Liver (tissue), 9 donors: ENCODE measurements around the gene CRMP1. TPM values are rescaled to one million over a fixed set of nuclear protein-coding genes. Genes with fewer than 3 reads are reported as not detected.

Experiments used
- DNase-seq: peaks from one replicate; pipeline ENCODE4 v3.0.0-alpha.2; 2017; ENCODE audit warnings: low spot score
- H3K27ac ChIP-seq, 2 donors: one replicate each; pipeline ENCODE4 v1.7.0; 2013; ENCODE audit warnings: inconsistent platforms in 2 of 2, low read length in 2 of 2, control low read depth in 1 of 2, low read depth in 1 of 2, mild to moderate bottlenecking in 1 of 2
- H3K27me3 ChIP-seq, 4 donors: one replicate each; pipeline versions ENCODE4 v1.6.1 to v1.7.0; 2013; ENCODE audit warnings: low read length in 3 of 4, inconsistent platforms in 1 of 4, mild to moderate bottlenecking in 1 of 4, moderate library complexity in 1 of 4; ENCODE audit not compliant: control insufficient read depth in 4 of 4, insufficient read depth in 4 of 4
- H3K36me3 ChIP-seq, 4 donors: one replicate each; pipeline versions ENCODE4 v1.6.1 to v1.7.0; 2013; ENCODE audit warnings: low read length in 3 of 4, mild to moderate bottlenecking in 3 of 4, low read depth in 1 of 4, moderate library complexity in 1 of 4; ENCODE audit not compliant: control insufficient read depth in 4 of 4, insufficient read depth in 3 of 4
- H3K4me1 ChIP-seq, 4 donors: one replicate each; pipeline versions ENCODE4 v1.6.1 to v1.7.0; 2013; ENCODE audit warnings: low read length in 3 of 4, mild to moderate bottlenecking in 3 of 4, moderate library complexity in 1 of 4; ENCODE audit not compliant: control insufficient read depth in 4 of 4, insufficient read depth in 4 of 4
- H3K4me3 ChIP-seq, 3 donors: one replicate each; pipeline versions ENCODE4 v1.6.1 to v1.7.0; 2013; ENCODE audit warnings: low read length in 3 of 3, control low read depth in 1 of 3, low read depth in 1 of 3, mild to moderate bottlenecking in 1 of 3
- H3K9ac ChIP-seq, 2 donors: one replicate each; pipeline ENCODE4 v1.7.0; 2013; ENCODE audit warnings: low read length in 2 of 2, mild to moderate bottlenecking in 2 of 2, moderate library complexity in 2 of 2, control low read depth in 1 of 2, low read depth in 1 of 2
- H3K9me3 ChIP-seq, 4 donors: one replicate each; pipeline versions ENCODE4 v1.6.1 to v1.7.0; 2013; ENCODE audit warnings: low read length in 3 of 4; ENCODE audit not compliant: control insufficient read depth in 4 of 4
- CTCF ChIP-seq: fragments of 150-350 bp; IDR thresholded peaks from 2 replicates; pipeline ENCODE4 v1.5.1; 2017; ENCODE audit warnings: improper control_type of control experiment, low read depth, low read length; ENCODE audit not compliant: missing input control
- EGR1 ChIP-seq, 2 donors: IDR thresholded peaks; 2 replicates each; pipeline ENCODE4 v1.6.1; 2016 to 2018; ENCODE audit warnings: antibody characterized with exemption in 2 of 2, low read depth in 2 of 2
- FOXA1 ChIP-seq: IDR thresholded peaks from 2 replicates; pipeline ENCODE4 v1.6.1; 2016; ENCODE audit warnings: antibody characterized with exemption
- FOXA2 ChIP-seq: IDR thresholded peaks from 2 replicates; pipeline ENCODE4 v1.6.1; 2016; ENCODE audit warnings: antibody characterized with exemption
- GABPA ChIP-seq, 2 donors: IDR thresholded peaks in 1 of 2; conservative IDR thresholded peaks in 1 of 2; 2 replicates each; pipeline ENCODE4 v1.6.1; 2016; ENCODE audit warnings: antibody characterized with exemption in 2 of 2, mild to moderate bottlenecking in 1 of 2, moderate library complexity in 1 of 2
- HNF4A ChIP-seq, 2 donors: conservative IDR thresholded peaks; 2 replicates each; pipeline ENCODE4 v1.6.1; 2016; ENCODE audit warnings: antibody characterized with exemption in 2 of 2, mild to moderate bottlenecking in 2 of 2
- HNF4G ChIP-seq: IDR thresholded peaks from 2 replicates; pipeline ENCODE4 v1.6.1; 2016; ENCODE audit warnings: antibody characterized with exemption
- JUND ChIP-seq, 2 donors: IDR thresholded peaks; 2 replicates each; pipeline ENCODE4 v1.6.1; 2016; ENCODE audit warnings: antibody characterized with exemption in 2 of 2
- MAX ChIP-seq: IDR thresholded peaks from 2 replicates; pipeline ENCODE4 v1.6.1; 2016; ENCODE audit warnings: antibody characterized with exemption
- NR2F2 ChIP-seq: IDR thresholded peaks from 2 replicates; pipeline ENCODE4 v1.6.1; 2016; ENCODE audit warnings: antibody characterized with exemption
- RAD21 ChIP-seq, 2 donors: IDR thresholded peaks; 2 replicates each; pipeline ENCODE4 v1.6.1; 2016; ENCODE audit warnings: antibody characterized with exemption in 2 of 2, mild to moderate bottlenecking in 2 of 2
- REST ChIP-seq: IDR thresholded peaks from 2 replicates; pipeline ENCODE4 v1.6.1; 2016; ENCODE audit warnings: antibody characterized with exemption, mild to moderate bottlenecking
- RXRA ChIP-seq, 2 donors: IDR thresholded peaks; 2 replicates each; pipeline ENCODE4 v1.6.1; 2017 to 2018; ENCODE audit warnings: antibody characterized with exemption in 2 of 2, mild to moderate bottlenecking in 1 of 2
- TAF1 ChIP-seq: conservative IDR thresholded peaks from 2 replicates; pipeline ENCODE4 v1.6.1; 2016; ENCODE audit warnings: antibody characterized with exemption, mild to moderate bottlenecking
- YY1 ChIP-seq: IDR thresholded peaks from 2 replicates; pipeline ENCODE4 v1.6.1; 2016; ENCODE audit warnings: antibody characterized with exemption, mild to moderate bottlenecking
- WGBS: extraction: QIAGEN DNeasy Blood & Tissue Kit; methylation state at CpG from one replicate; pipeline ENCODE4 v1.1.7; 2013; 5-methylcytosine and 5-hydroxymethylcytosine counted together
- polyA plus RNA-seq, 2 donors: library from polyadenylated mRNA; stranded (reverse) in 1 of 2; unstranded in 1 of 2; fragments of 200-250 nt in 1 of 2; fragments of >200 nt in 1 of 2; fragmentation: Nextera tagmentation in 1 of 2; extraction: Ambion mirVana in 1 of 2; gene quantifications; one replicate each; pipeline versions ENCODE4 v1.2.1 to v1.2.3, GENCODE V29; 2013 to 2015
- total RNA-seq, 2 donors: library from RNA; depleted of rRNA; stranded (reverse); fragments of >200 nt; gene quantifications; one replicate each; pipeline ENCODE4 v1.2.3, GENCODE V29; 2014
- TF ChIP-seq, protein P1 (sequence below): IDR thresholded peaks from 2 replicates; pipeline ENCODE4 v1.6.1; 2016; ENCODE audit warnings: antibody characterized with exemption
- donor health status: healthy.
- donor health status: healthy.
- donor health status: healthy.
- donor health status: healthy.
- donor health status: healthy.

Gene CRMP1
- total and polyA plus RNA-seq, 4 donors, result 0.06 to 0.42 (median 0.12) TPM

DNA sequence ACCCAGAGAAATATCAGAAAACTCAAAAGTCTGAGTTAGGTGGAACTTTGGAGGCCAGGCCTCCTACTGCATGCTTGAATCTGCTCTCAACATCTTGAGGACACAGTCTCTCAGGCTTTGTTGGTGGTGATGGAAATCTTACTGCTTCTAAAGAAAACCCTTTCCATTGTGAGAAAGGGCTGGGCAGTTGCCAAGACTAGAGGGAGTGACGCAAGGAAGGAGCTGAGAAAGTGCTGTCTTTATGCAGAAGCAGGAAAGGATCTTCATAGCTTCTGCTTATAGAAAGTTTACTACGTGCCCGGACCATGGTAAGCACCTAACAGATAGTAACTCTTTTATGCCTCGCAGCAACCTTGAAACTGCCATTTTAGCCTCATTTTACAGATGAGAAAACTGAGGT is 2.4 kb upstream of the CRMP1 start:
- WGBS, result 69% methylated on average over 4 of the region's 4 CpGs

More for the DNA sequence above, 2.4 kb upstream of the CRMP1 start:
- TF ChIP-seq JUND (IDR thresholded peaks at IDR 0.05) (no peak), FOXA1 (no peak), YY1 (no peak), HNF4G (no peak), FOXA2 (no peak), TAF1 (no peak), MAX (no peak), GABPA (IDR thresholded peaks at IDR 0.05 in 1 of 2, conservative IDR thresholded peaks at IDR 0.05 in 1 of 2) (no peak), HNF4A (conservative IDR thresholded peaks at IDR 0.05) (no peak), RAD21 (IDR thresholded peaks at IDR 0.05) (no peak), NR2F2 (no peak), CTCF (no peak), EGR1 (IDR thresholded peaks at IDR 0.05; ENCODE audit: low read depth in 2 of 2) (no peak), RXRA (IDR thresholded peaks at IDR 0.05) (no peak), REST (no peak)
- TF ChIP-seq, protein P1, sequence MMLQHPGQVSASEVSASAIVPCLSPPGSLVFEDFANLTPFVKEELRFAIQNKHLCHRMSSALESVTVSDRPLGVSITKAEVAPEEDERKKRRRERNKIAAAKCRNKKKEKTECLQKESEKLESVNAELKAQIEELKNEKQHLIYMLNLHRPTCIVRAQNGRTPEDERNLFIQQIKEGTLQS, result no peak
- H3K27me3 ChIP-seq, result peaks cover 7 to 23% (median 18%) of the 10 kb centered on the region in 4 donors
- no peak overlapping the region for H3K4me3 ChIP-seq
- H3K9ac ChIP-seq, result no peak overlapping the region
- no peaks in the 10 kb centered on the region for H3K36me3 ChIP-seq
- H3K9me3 ChIP-seq, result peaks cover 2 to 8% (median 4%) of the 10 kb centered on the region in 4 donors
- H3K27ac ChIP-seq, result no peak overlapping the region
- H3K4me1 ChIP-seq, result peaks cover 0 to 7% (median 3%) of the 10 kb centered on the region in 4 donors
- no peak for DNase-seq
